Esophagus muscularis mucosa (tissue), 3 donors: ENCODE data around the gene SERPINE1.

Source experiments
- CTCF ChIP-seq, 3 experiments: fragments of 200-600 bp in 2 of 3; fragments of 450-650 bp in 1 of 3; sonication (generic) in 2 of 3; IDR thresholded peaks; one replicate each; pipeline ENCODE4 v1.5.1; 2017 to 2019; ENCODE audit warnings: antibody characterized with exemption in 3 of 3, mild to moderate bottlenecking in 2 of 3, moderate library complexity in 1 of 3
- EP300 ChIP-seq: sonication (generic); formaldehyde crosslinking; IDR thresholded peaks from one replicate; pipeline ENCODE4 v1.6.1; 2017; ENCODE audit warnings: antibody characterized with exemption

GRCh38 chr7:101168412-101169049 is 41.6 kb downstream of the SERPINE1 start:
- TF ChIP-seq CTCF (IDR thresholded peaks at IDR 0.05) (no peak), EP300 (no peak)
